Activated CD4-positive, alpha-beta T cell treated with anti-CD3 and anti-CD28 coated beads, Interleukin-2, amount 50 U/mL, for 1 hour (primary cell): ENCODE data around the gene NBPF6.
"Not testable (repeated sequence)": the region's sequence is repeated elsewhere in the genome, so short reads cannot be mapped to it uniquely, and the experiment has no call there.

ENCODE experiments used
- DNase-seq: peaks from one replicate; pipeline ENCODE4 v3.0.0-alpha.2; 2020

NBPF6 gene, protein sequence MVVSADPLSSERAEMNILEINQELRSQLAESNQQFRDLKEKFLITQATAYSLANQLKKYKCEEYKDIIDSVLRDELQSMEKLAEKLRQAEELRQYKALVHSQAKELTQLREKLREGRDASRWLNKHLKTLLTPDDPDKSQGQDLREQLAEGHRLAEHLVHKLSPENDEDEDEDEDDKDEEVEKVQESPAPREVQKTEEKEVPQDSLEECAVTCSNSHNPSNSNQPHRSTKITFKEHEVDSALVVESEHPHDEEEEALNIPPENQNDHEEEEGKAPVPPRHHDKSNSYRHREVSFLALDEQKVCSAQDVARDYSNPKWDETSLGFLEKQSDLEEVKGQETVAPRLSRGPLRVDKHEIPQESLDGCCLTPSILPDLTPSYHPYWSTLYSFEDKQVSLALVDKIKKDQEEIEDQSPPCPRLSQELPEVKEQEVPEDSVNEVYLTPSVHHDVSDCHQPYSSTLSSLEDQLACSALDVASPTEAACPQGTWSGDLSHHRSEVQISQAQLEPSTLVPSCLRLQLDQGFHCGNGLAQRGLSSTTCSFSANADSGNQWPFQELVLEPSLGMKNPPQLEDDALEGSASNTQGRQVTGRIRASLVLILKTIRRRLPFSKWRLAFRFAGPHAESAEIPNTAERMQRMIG

DNA sequence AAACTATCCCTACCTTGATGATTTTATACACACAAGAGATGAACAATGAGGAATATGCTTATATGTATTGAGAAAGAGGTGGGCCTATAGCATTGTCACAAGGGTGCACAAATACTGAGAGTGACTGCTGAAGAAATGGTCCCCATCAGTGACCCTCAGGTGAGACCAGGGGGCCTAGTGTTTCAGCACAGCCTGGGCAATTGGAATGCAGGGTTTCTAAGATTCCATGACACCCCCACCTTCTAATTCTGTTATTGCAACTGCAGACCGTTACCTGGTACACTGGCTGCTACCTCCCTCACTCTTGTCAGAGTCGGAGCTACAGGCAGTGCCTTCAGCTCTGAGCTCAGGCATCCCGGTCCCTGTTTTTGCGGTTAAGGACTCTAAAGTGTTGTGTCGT lies at the start of gene NBPF6:
Gene NBPF6 (plus strand): TSS at position 301 of the 400 bp plus-strand sequence. CDS start 259 bp downstream, outside the sequence.
- not testable (repeated sequence) for DNase-seq

DNA sequence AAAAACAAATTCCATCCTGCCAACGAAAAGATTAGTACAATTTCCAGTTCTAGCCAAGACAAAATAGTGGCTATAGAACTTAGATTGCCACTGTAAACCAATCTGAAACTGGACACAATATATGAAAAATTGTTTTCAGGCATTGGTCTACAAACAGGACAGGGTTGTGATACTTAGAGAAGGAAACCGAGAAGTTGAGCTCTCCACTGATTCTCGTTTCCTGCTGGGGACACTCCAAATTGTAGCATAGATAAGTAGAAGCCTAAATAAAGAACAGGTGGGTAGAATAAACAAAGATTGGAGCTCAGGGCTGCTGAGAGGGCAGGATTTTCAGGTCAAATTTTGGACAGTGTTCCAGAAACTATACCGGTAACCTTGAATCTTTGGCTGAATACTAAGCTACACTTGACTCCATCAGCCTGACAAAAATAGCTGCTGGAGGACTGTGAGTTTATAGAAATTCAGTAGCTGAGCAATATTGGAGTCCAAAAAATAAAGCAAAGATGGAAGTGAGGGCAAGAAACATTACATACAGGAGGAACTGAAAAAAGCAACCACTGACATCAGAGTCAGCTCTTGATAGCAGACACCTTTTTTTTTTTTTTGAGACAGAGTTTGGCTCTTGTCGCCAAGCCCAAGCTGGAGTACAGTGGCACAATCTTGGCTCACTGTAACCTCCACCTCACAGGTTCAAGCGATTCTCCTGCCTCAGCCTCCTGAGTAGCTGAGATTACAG lies 38.9 kb upstream of the NBPF6 start:
- not testable (repeated sequence) for DNase-seq

DNA sequence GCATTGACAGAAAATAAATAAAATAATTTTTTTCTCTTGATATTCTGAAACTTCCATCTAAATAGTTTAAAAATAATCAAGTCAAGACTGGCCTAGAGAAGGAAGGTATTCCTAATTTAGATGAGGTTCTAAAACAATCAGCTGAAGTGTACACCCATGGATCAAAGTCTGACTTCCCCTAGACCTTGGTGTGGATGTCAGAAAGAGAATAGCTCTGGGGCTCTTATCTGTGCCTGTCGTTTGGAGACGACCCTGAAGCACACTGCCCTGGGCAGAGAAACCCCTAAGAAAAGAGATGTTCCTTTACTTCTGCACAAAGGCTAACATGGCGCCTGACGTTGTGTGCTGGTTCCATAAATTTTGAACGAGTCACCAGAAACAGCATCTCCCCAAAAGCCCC lies 30.0 kb upstream of the NBPF6 start:
- DNase-seq, result not testable (repeated sequence)

DNA sequence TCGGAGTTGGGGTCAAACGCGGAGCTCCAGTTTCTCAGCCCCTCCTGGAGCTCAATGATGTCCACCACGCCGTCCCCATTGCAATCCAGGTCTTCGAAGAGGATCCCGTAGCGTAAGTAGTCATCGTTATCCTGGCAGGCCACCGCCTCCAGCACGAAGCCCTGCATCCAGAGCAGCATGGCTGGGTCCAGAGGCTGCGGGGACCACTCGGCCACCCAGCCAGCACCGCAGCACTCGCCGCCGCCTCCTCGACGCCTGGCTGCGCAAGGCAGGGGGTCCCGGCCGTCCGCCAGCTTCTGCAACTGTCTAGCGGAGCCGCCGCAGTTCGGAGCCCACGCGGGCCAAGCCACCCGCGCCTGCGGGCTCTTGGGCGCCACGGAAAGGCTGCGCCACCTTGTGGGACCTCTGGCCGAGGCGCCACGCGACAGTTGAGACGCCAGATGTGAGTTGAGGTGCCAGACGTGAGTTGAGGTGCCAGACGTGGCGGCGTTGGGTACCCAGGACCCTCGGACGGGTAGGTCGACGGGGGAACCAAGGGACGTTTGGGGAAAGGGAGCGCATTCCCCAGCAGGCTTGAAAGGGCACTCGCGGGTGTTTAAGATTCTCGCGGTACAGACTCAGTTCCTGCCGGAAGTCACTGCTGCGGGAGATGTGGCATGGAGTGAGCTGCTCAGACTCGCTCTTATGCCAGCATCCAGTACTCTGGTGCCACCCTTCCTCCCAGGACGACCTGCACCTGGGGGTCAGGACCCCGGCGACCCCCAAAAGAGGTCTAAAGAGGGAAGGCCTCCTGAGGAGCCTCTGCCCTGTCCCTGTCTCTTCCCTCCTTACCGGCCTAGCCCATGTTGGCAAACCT lies 28.9 kb upstream of the NBPF6 start:
- DNase-seq, result not testable (repeated sequence)

DNA sequence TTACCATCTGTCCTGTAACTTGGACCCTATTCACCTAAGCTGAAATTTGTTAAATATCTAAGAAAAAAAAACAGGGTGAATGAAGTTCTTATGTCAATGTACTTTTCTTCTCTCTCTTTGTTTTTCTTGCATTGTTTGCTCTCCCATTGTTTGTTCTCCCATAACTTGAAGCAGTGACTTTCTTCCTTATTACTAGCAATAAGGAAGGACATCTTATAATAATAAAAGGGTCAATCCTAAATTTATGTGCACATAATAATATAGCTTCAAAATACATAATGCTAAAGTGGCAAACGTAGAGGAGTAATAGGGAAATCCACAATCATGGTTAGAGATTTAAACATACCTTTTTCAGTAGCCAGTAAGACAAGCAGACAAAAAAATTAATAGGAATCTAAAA lies 23.3 kb upstream of the NBPF6 start:
- DNase-seq, result not testable (repeated sequence)

DNA sequence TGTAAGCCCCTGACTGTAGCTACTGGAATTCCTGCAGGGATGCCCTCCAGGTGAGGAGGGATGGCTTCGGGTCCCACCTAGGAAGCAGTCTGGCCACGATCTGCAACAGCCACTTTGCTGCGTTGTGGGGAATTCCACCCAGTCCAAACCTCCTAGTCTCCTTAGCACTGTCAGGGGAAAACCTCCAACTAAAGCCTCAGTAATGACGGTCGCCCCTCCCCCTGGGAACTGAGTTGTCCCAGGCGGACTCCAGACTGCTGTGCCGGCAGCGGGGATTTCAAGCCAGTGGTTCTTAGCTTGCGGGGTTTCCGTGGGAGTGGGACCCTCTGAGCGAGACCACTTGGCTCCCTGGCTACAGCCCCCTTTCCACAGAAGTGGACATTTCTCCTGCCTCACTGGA lies 18.1 kb upstream of the NBPF6 start:
- not testable (repeated sequence) for DNase-seq

DNA sequence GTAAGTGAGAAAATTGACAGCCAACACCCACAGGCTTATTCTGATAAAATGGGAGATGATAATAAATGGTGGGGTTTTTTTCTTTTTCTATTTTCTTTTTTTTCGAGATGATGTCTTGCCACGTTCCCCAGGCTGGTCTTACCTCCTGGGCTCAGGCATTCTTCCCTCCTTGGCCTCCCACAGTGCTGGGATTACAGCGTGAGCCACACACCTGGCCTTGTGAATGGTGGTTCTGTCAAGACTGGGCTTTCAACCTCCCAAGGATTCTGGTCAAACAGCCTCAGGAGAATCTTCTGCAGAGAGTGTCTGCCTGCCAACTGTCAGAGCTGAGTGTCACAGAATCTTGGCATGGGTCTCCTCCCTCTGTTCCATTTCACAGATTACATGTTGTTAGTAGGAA lies 16.7 kb upstream of the NBPF6 start:
- DNase-seq, result not testable (repeated sequence)

DNA sequence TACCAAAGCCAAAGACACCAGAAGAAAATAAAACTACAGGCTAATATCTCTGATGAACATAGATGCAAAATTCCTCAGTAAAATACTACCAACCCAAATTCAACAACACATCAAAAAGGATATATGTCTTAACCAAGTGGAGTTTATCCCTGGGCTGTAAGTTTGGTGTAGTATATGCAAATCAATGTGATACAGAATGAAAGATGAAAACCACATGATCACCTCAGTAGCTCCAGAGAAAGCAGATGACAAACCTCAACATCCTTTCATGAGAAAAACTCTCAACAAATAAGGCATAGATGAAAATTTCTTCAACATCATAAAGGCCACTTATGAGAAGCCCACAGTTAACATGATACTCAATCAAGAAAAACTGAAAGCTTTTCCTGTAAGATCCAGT lies 11.6 kb upstream of the NBPF6 start:
- not testable (repeated sequence) for DNase-seq

DNA sequence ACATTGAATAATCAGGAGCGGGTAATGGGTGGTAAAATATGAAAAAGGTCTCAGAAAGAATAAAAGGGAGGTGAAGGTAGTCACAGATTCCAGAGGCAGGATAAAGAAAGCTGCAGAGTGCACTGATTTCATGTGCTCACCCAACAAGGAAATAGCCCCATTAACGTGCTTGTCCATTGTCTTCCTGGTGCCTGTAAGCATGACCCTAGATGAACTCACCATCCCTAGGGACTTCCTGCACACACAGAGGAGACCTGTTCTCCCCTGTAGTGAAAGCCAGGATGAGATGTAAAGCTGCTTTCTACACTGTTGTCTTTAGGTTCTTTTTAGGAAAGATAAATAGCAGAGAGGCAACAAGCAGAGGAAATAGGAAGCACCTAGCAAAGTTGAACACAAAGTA lies 4.4 kb downstream of the NBPF6 start:
- DNase-seq, result not testable (repeated sequence)

DNA sequence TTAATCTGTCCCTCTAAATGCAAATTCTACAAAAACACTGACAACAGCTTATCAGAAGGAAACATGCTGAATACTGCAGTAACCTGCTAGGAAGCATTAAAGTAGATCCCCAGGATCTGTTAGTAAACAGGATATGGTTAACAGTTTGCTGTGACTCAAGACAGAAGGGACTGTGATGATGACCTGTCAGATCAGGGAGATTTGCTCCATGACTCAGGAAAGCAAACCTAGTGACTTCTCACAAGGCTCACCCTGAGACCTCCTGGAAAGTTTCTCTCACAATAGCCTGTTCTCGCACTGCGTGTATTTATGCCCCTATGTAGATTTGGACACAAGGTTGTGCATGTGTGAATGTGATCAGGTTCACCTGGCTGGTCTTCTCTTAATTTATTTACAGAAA lies 8.5 kb downstream of the NBPF6 start:
- DNase-seq, result not testable (repeated sequence)

DNA sequence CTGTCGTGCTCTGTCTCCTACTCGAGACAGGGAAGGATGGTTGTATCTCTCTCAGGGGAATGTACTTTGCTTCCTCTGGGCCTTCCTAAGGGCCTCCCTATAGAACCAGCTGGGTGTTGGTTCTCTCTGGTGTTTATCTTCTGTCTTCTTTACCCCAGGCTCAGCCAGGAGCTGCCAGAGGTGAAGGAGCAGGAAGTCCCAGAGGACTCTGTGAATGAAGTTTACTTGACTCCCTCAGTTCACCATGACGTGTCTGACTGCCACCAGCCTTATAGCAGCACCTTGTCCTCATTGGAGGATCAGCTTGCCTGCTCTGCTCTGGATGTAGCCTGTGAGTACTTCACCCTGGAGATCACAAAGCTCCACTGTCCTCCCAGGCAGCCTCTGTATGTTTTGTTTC lies 11.6 kb downstream of the NBPF6 start:
- not testable (repeated sequence) for DNase-seq

DNA sequence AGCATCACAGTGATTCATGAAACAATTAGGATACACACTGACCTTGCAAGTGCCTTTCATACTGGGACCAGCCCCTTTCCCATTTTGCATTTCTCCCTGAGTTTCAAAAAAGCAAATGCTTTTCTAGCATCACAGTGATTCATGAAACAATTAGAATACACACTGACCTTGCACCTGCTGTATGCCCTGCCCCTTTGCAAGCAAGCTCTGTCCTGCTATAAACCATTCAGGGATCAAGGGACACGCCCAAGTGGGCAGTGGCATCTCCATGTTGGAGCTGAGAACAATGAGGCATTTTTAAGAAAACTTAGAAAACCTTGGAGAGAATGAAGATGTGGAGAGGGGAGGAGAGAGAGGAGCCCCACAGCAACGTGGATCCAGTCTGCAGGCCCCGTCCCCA lies 13.8 kb downstream of the NBPF6 start:
- not testable (repeated sequence) for DNase-seq

DNA sequence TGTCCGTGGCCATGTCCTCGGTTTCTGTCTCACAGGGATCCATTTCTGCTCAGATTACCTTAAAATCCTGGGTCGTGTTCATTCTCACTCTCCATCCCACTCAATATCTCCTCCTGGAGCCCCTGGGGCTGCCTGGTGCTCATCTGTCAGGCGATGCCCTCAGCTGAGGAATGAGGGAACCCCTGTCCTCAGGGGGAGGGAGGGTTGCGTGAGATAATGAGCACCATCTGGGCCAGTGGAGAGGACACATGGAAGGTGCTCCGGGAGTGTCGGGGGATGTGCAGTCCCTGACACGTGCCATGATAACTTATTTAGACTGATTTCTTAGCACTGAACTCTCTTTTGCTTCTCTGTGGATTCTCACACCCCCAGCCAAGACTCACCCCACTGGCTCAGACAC lies 16.0 kb downstream of the NBPF6 start:
- not testable (repeated sequence) for DNase-seq

DNA sequence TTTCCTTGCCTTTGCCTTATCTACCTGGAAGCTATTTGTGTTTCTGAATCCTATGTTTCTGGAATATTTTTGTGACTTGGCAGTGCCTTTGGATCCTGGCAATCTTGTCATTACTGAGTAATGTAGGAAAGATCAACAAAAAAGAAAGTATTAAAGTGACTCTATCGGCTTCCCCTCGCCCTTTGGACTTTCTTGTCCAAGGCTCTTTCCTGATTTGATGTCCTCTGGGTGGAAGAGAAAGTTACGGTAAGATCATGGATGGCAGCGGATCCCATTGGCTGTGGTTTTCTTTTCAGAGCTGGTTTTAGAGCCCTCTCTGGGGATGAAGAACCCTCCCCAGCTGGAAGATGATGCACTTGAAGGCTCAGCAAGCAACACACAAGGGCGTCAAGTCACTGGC lies 17.0 kb downstream of the NBPF6 start:
- not testable (repeated sequence) for DNase-seq

DNA sequence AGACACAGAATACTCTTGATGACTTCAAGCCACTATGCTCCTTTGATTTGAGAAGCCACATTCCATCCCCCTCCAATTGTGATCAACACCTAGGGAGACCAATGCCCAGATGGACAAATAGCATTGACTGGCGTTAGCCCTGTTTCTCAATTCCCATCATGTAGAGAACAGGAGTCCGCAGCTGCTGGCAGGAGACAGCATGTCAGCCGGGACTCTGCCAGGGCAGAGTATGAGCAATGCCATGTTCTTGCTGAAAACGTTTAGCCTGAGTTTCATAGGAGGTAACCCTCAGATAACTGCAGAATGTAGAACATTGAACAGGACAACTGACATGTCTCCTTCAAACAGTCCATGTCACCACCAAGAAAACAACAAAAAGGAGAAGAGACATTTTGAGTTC lies 20.6 kb downstream of the NBPF6 start:
- not testable (repeated sequence) for DNase-seq

DNA sequence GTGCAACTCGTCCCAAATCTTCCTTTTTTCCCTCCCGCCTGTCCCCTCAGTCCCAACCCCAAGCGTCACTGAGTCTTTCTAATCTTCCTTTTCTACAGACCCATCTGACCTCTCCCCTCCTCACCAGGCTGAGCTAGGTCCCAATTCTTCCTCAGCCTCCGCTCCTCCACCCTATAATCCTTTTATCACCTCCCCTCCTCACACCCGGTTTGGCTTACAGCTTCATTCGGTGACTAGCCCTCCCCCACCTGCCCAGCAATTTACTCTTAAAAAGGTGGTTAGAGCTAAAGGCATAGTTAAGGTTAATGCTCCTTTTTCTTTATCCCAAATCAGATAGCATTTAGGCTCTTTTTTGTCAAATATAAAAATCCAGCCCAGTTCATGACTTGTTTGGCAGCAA lies 24.4 kb downstream of the NBPF6 start:
- not testable (repeated sequence) for DNase-seq

DNA sequence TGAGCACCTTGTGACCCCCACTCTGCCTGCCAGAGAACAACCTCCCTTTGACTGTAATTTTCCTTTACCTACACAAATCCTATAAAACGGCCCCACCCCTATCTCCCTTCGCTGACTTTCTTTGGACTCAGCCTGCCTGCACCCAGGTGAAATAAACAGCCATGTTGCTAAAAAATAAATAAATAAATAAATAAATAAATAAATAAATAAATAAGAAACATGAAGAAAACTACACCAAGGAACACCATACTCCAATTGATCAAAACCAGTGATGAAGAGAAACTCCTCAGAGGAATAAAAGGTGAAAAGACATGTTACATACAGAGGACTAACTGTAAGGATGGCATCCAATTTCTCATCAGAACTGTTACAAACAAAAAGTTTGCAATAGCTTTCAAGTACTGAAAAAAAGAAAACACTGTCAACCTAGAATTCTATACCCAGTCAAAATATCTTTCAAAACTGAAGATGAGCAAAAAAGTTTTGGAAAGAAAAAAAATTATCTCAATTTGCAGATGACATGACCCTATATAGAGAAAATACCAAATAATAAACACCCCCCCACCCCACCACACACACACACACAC lies 28.4 kb downstream of the NBPF6 start:
- no peak for DNase-seq

DNA sequence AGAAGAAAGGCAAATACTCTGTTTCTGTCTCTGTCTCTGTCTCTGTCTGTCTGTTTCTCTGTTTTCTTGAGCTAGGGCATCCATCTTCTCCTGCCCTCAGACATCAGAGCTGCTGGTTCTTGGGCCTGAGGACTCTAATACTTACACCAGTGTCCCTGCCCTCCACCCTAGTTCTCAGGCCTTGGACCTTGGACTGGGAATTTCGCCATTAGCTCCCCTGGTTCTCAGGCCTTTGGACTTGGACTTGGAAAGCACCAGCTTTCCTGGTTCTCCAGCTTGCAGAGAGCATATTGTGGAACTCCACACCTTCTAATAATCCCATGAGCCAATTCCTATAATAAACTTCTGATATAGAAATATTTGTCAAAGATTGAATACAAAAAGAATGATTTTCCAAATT lies 32.6 kb downstream of the NBPF6 start:
- no peak for DNase-seq

DNA sequence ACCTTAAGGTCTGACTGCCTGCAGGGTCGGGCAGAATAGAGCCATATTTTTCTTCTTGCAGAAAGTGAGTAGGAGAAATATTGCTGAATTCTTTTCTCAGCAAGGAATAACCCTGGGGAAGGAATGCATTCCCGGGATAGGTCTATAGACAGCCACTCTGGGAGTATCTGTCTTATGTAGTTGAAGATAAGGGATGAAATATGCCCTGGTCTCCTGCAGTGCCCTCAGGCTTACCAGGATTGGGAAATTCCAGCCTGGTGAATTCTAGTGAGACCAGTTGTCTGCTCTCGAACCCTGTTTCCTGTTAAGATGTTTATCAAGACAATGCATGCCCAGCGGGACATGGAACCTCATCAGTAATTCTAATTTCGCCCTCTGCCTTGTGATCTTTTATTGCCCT lies 35.8 kb downstream of the NBPF6 start:
- not testable (repeated sequence) for DNase-seq

DNA sequence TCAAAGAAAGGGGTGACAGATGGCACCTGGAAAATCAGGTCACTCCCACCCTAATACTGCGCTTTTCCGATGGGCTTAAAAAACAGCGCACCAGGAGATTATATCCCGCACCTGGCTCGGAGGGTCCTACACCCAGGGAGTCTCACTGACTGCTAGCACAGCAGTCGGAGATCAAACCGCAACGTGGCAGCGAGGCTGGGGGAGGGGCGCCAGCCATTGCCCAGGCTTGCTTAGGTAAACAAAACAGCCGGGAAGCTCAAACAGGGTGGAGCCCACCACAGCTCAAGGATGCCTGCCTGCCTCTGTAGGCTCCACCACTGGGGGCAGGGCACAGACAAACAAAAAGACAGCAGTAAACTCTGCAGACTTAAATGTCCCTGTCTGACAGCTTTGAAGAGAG lies 36.6 kb downstream of the NBPF6 start:
- DNase-seq, result not testable (repeated sequence)

DNA sequence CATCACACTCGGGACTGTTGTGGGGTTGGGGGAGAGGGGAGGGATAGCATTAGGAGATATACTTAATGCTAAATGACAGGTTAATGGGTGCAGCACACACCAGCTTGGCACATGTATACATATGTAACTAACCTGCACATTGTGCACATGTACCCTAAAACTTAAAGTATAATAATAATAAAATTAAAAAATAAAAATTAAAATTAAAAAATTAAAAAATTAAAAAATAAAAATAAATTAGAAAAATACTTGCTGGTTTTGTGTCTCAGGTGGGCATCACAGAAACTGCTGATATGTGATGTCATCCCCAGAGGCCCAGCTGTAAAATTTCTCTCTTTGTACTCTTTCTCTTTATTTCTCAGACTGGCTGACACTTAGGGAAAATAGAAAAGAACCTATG lies 44.9 kb downstream of the NBPF6 start:
- DNase-seq, result not testable (repeated sequence)

DNA sequence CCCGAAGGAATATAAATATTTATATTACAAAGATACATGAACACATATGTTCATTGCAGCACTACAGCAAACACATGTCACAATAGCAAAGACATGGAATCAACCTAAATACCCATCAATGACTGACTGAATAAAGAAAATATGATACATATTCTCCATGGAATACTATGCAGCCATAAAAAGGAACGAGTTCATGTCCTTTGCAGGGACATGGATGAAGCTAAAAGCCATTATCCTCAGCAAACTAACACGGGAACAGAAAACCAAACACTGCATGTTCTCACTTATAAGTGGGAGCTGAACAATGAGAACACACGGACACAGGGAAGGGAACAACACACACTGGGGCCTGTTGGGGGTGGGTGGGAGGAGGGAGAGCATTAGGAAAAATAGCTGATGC lies 46.7 kb downstream of the NBPF6 start:
- DNase-seq, result not testable (repeated sequence)
